ENCODE data around the gene CRYBG1. TPM values are rescaled to one million over a fixed set of nuclear protein-coding genes. Genes with fewer than 3 reads are reported as not detected.

CRYBG1 gene
- total RNA-seq, 1 experiment from 2014 or later, result 5.7 TPM

DNA sequence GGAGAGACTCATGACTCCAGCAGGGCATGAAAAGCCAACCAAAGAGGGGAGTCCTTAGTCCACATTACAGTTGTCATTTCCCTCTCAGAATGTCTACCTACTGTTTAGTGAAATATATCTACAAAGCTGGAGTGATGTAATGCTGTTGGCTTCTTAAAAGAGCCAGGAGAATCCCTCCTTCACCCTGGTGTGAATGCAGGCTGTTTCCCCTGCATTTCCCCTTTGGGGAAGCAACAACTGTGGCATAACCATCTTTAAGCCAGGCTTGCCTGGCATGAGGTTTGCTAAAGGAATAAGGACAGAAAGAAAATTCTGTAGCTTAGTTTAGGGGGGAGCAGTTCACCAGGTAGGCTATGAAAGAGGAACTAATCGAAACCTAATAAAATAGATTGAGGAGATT lies 129.5 kb downstream of the CRYBG1 start:
- no peak for DNase-seq
- WGBS (ENCODE audit: extremely low coverage, insufficient read length, low lambda C conversion rate), result no CpG with 5 or more reads among the region's 1 CpG
- Histone ChIP-seq H3K79me2 (ENCODE audit: insufficient read depth, low read length) (no peaks in the 10 kb centered on the region), H3K79me1 (ENCODE audit: insufficient read depth, low read depth, low read length, poor library complexity, severe bottlenecking) (no peaks in the 10 kb centered on the region), H3K27ac (ENCODE audit: insufficient read length, low read depth, low read length) (no peak overlapping the region), H3K56ac (ENCODE audit: insufficient read length, low read depth, low read length) (no peak overlapping the region), H3K9me3 (ENCODE audit: control insufficient read depth, low read depth, low read length) (no peaks in the 10 kb centered on the region), H3K4me1 (ENCODE audit: insufficient read depth, low read length) (0 out of 2 replicates have a peak, but pooled peaks cover 2% of the 10 kb centered on the region), H4K8ac (replicated peaks; ENCODE audit: insufficient read length, low read depth, low read length) (no peak overlapping the region), H3K18ac (ENCODE audit: insufficient read length, low read depth, low read length) (no peak overlapping the region), H2BK20ac (ENCODE audit: low read depth, low read length, poor library complexity, severe bottlenecking) (no peak overlapping the region), H3K27me3 (ENCODE audit: insufficient read depth, low read length) (peaks cover 4% of the 10 kb centered on the region; the same call in 1 of the 2 replicates), H3T11ph (ENCODE audit: low read length) (no peak overlapping the region), H3K4ac (ENCODE audit: low read depth, low read length) (no peak overlapping the region), H2AFZ (ENCODE audit: low read length) (no peak overlapping the region), H3K23me2 (ENCODE audit: insufficient read length, low read depth, low read length, poor library complexity, severe bottlenecking) (no peaks in the 10 kb centered on the region), H2BK5ac (ENCODE audit: insufficient read length, low read length) (no peak overlapping the region), H3K9ac (ENCODE audit: extremely low read depth, insufficient read length, low read length) (no peak overlapping the region), H2AK5ac (ENCODE audit: insufficient read length, low read length) (no peak overlapping the region), H2BK120ac (ENCODE audit: low read depth, low read length, poor library complexity, severe bottlenecking) (no peak overlapping the region), H4K5ac (ENCODE audit: insufficient read length, low read depth, low read length) (no peak overlapping the region), H4K20me1 (ENCODE audit: control insufficient read depth, insufficient read depth, insufficient read length) (no peaks in the 10 kb centered on the region), H3K14ac (ENCODE audit: insufficient read depth, low read length) (no peak overlapping the region), H2BK15ac (ENCODE audit: low read depth, low read length) (no peak overlapping the region), H3K23ac (ENCODE audit: insufficient read length, low read depth, low read length) (no peak overlapping the region), H2BK12ac (ENCODE audit: insufficient read length, low read depth, low read length) (no peak overlapping the region), H3K4me2 (ENCODE audit: insufficient read depth, insufficient read length, low read length) (no peak overlapping the region), H4K91ac (ENCODE audit: insufficient read length, low read depth, low read length) (no peak overlapping the region)
- Mint-ChIP-seq H3K27ac (no peak overlapping the region), H3K27me3 (ENCODE audit: low read depth) (peaks cover 9% of the 10 kb centered on the region), H3K9me3 (no peaks in the 10 kb centered on the region), H3K4me1 (peaks cover 15 to 26% of the 10 kb centered on the region in 2 experiments), H3K36me3 (ENCODE audit: insufficient read depth in 1 of 3, low read depth in 3 of 3) (no peaks in the 10 kb centered on the region), H3K4me3 (no peak overlapping the region)
- TF ChIP-seq, protein P1, sequence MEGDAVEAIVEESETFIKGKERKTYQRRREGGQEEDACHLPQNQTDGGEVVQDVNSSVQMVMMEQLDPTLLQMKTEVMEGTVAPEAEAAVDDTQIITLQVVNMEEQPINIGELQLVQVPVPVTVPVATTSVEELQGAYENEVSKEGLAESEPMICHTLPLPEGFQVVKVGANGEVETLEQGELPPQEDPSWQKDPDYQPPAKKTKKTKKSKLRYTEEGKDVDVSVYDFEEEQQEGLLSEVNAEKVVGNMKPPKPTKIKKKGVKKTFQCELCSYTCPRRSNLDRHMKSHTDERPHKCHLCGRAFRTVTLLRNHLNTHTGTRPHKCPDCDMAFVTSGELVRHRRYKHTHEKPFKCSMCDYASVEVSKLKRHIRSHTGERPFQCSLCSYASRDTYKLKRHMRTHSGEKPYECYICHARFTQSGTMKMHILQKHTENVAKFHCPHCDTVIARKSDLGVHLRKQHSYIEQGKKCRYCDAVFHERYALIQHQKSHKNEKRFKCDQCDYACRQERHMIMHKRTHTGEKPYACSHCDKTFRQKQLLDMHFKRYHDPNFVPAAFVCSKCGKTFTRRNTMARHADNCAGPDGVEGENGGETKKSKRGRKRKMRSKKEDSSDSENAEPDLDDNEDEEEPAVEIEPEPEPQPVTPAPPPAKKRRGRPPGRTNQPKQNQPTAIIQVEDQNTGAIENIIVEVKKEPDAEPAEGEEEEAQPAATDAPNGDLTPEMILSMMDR (conservative IDR thresholded peaks at IDR 0.05), result no peak
